HCT116 (cell line): Measurements from ENCODE around the gene SORT1. TPM values are rescaled to one million over a fixed set of nuclear protein-coding genes. Genes with fewer than 3 reads are reported as not detected.

Experiments used
- ATAC-seq: fragments of 200-7000 bp; cut with Tn5 transposase; 2 replicates; pipeline ENCODE4 v1.9.1; 2020; ENCODE audit warnings: mild to moderate bottlenecking, moderate library complexity
- BruUV-seq: library from RNA; stranded (reverse); fragments of 400-500 nt; replicated peaks from 2 replicates; lab custom pipeline; 2021; lab: Mats Ljungman, UMichigan
- CTCF ChIA-PET: fragments of 300-600 bp; sonication (Branson Sonifier 250); formaldehyde crosslinking; loops from one replicate; lab custom pipeline; 2021; ENCODE audit warnings: antibody characterized with exemption; lab: Charles Lee
- POLR2A ChIA-PET: fragments of 300-600, 350-600 bp; sonication (Branson Sonifier 250); formaldehyde crosslinking; loops from one replicate; lab custom pipeline; 2021; ENCODE audit warnings: antibody characterized with exemption; lab: Charles Lee
- RAD21 ChIA-PET, 2 experiments: fragments of 300-600 bp; sonication (Branson Sonifier 250); formaldehyde crosslinking; loops; one replicate each; lab custom pipeline; 2023; ENCODE audit warnings: low total read pairs in 2 of 2; ENCODE audit not compliant: uncharacterized antibody in 2 of 2, unreplicated experiment in 2 of 2, low non-redundant PET in 1 of 2; lab: Charles Lee
- DNase-seq: peaks from one replicate; pipeline ENCODE4 v3.0.0-alpha.2; 2010; ENCODE audit warnings: low read depth, low spot score
- H2AFZ ChIP-seq: fragments of 200-600 bp; shearing (Covaris generic), sonication (generic); 2 replicates; pipeline ENCODE4 v1.6.1; 2017; ENCODE audit warnings: low read depth, mixed run types, mixed read lengths, antibody characterized with exemption, low read length; ENCODE audit not compliant: poor library complexity, severe bottlenecking
- H3K27ac ChIP-seq: 2 replicates; pipeline ENCODE4 v1.5.1; 2012; ENCODE audit warnings: low read depth, low read length
- H3K27me3 ChIP-seq: fragments of 200-600 bp; sonication (generic); 2 replicates; pipeline ENCODE4 v1.6.1; 2016; ENCODE audit warnings: mixed run types, low read length, mixed read lengths; ENCODE audit not compliant: insufficient read depth
- H3K36me3 ChIP-seq, 2 experiments: fragments of 200-500 bp in 1 of 2; fragments of 200-600 bp in 1 of 2; sonication (Bioruptor generic) in 1 of 2; sonication (generic) in 1 of 2; 2 replicates each; pipeline versions ENCODE4 v1.5.1 to v1.6.1; 2014 to 2016; ENCODE audit warnings: low read length in 2 of 2, inconsistent platforms in 1 of 2, mixed read lengths in 1 of 2, mixed run types in 1 of 2; ENCODE audit not compliant: insufficient read depth in 2 of 2, control insufficient read depth in 1 of 2
- H3K4me1 ChIP-seq, 2 experiments: fragments of 200-600 bp in 1 of 2; sonication (generic) in 1 of 2; 2 replicates each; pipeline versions ENCODE4 v1.5.1 to v1.6.1; 2012 to 2017; ENCODE audit warnings: low read length in 2 of 2, inconsistent platforms in 1 of 2, mild to moderate bottlenecking in 1 of 2, mixed read lengths in 1 of 2, mixed run types in 1 of 2, moderate library complexity in 1 of 2; ENCODE audit not compliant: insufficient read depth in 2 of 2, control insufficient read depth in 1 of 2
- H3K4me2 ChIP-seq: fragments of 200-600 bp; sonication (generic); 2 replicates; pipeline ENCODE4 v1.6.1; 2017; ENCODE audit warnings: mixed run types, low read length, mixed read lengths
- H3K4me3 ChIP-seq, 2 experiments: fragments of 200-600 bp in 1 of 2; sonication (generic) in 1 of 2; replicated peaks in 1 of 2; 2 replicates each; pipeline ENCODE4 v1.5.1; 2011 to 2016; ENCODE audit warnings: low read length in 2 of 2, control low read depth in 1 of 2, low read depth in 1 of 2, mild to moderate bottlenecking in 1 of 2, mixed read lengths in 1 of 2, mixed run types in 1 of 2
- H3K79me2 ChIP-seq: fragments of 200-600 bp; sonication (generic); 2 replicates; pipeline ENCODE4 v1.6.1; 2017; ENCODE audit warnings: mild to moderate bottlenecking, mixed run types, low read length, moderate library complexity, mixed read lengths; ENCODE audit not compliant: insufficient read depth
- H3K9ac ChIP-seq: fragments of 200-600 bp; sonication (generic); 2 replicates; pipeline ENCODE4 v1.6.1; 2016; ENCODE audit warnings: low read length, mixed read lengths
- H3K9me2 ChIP-seq: fragments of 200-600 bp; sonication (generic), shearing (Covaris generic); 2 replicates; pipeline ENCODE4 v1.6.1; 2017; ENCODE audit warnings: mixed run types, mild to moderate bottlenecking, moderate library complexity; ENCODE audit not compliant: insufficient read depth
- H3K9me3 ChIP-seq, 2 experiments: fragments of 200-500 bp in 1 of 2; fragments of 200-600 bp in 1 of 2; sonication (Bioruptor generic) in 1 of 2; sonication (generic) in 1 of 2; 2 replicates each; pipeline ENCODE4 v1.6.1; 2014 to 2017; ENCODE audit warnings: low read length in 2 of 2, mixed read lengths in 2 of 2, inconsistent platforms in 1 of 2, low read depth in 1 of 2, mild to moderate bottlenecking in 1 of 2, mixed run types in 1 of 2, moderate library complexity in 1 of 2; ENCODE audit not compliant: control insufficient read depth in 1 of 2, insufficient read depth in 1 of 2
- H4K20me1 ChIP-seq: fragments of 200-600 bp; sonication (generic), shearing (Covaris generic); 2 replicates; pipeline ENCODE4 v1.6.1; 2017; ENCODE audit warnings: mixed run types, mild to moderate bottlenecking, moderate library complexity; ENCODE audit not compliant: insufficient read depth
- CBX3 ChIP-seq: IDR thresholded peaks from 2 replicates; pipeline ENCODE4 v1.6.1; 2012; ENCODE audit warnings: low read depth
- CEBPB ChIP-seq: IDR thresholded peaks from 2 replicates; pipeline ENCODE4 v1.6.1; 2012; ENCODE audit warnings: low read depth
- CTCF ChIP-seq, 3 experiments: fragments of 200-600 bp in 1 of 3; sonication (generic) in 1 of 3; IDR thresholded peaks in 2 of 3; conservative IDR thresholded peaks in 1 of 3; 2 replicates each; pipeline ENCODE4 v1.5.1; 2012 to 2017; ENCODE audit warnings: low read depth in 2 of 3, low read length in 2 of 3, antibody characterized with exemption in 1 of 3, borderline replicate concordance in 1 of 3, control low read depth in 1 of 3, mild to moderate bottlenecking in 1 of 3, mixed read lengths in 1 of 3, mixed run types in 1 of 3, moderate library complexity in 1 of 3; ENCODE audit not compliant: insufficient read depth in 1 of 3
- EGR1 ChIP-seq: IDR thresholded peaks from 2 replicates; pipeline ENCODE4 v1.6.1; 2012; ENCODE audit warnings: low read depth
- ELF1 ChIP-seq: IDR thresholded peaks from 2 replicates; pipeline ENCODE4 v1.6.1; 2012; ENCODE audit warnings: low read depth, borderline replicate concordance
- EZH2 ChIP-seq: fragments of 200-600 bp; sonication (generic); IDR thresholded peaks from 2 replicates; pipeline ENCODE4 v1.6.1; 2017; ENCODE audit warnings: antibody characterized with exemption, mixed run types
- EZH2phosphoT487 ChIP-seq: fragments of 200-600 bp; IDR thresholded peaks from 2 replicates; pipeline ENCODE4 v1.6.1; 2018; ENCODE audit warnings: antibody characterized with exemption, borderline replicate concordance
- FOSL1 ChIP-seq: IDR thresholded peaks from 2 replicates; pipeline ENCODE4 v1.6.1; 2012; ENCODE audit warnings: low read depth
- JUND ChIP-seq: IDR thresholded peaks from 2 replicates; pipeline ENCODE4 v1.6.1; 2012
- MAX ChIP-seq: IDR thresholded peaks from 2 replicates; pipeline ENCODE4 v1.6.1; 2012
- POLR2A ChIP-seq: IDR thresholded peaks from 2 replicates; pipeline ENCODE4 v1.7.0; 2011; ENCODE audit warnings: borderline replicate concordance; ENCODE audit not compliant: insufficient read depth, insufficient read length; ENCODE audit errors: extremely low read depth
- RAD21 ChIP-seq: IDR thresholded peaks from 2 replicates; pipeline ENCODE4 v1.6.1; 2012; ENCODE audit warnings: low read depth, mild to moderate bottlenecking
- SP1 ChIP-seq: IDR thresholded peaks from 2 replicates; pipeline ENCODE4 v1.6.1; 2012; ENCODE audit warnings: low read depth
- SRF ChIP-seq: IDR thresholded peaks from 2 replicates; pipeline ENCODE4 v1.6.1; 2012; ENCODE audit warnings: low read depth
- TCF7L2 ChIP-seq: IDR thresholded peaks from 2 replicates; pipeline ENCODE4 v1.7.0; 2011; ENCODE audit warnings: borderline replicate concordance, inconsistent platforms; ENCODE audit not compliant: insufficient read depth, insufficient read length; ENCODE audit errors: extremely low read depth
- YY1 ChIP-seq: IDR thresholded peaks from 2 replicates; pipeline ENCODE4 v1.6.1; 2011; ENCODE audit warnings: low read length, low read depth, moderate library complexity, mild to moderate bottlenecking; ENCODE audit not compliant: insufficient replicate concordance; ENCODE audit errors: extremely low read depth
- ZFX ChIP-seq: fragments of 450-650 bp; IDR thresholded peaks from 2 replicates; pipeline ENCODE4 v1.6.1; 2017
- ZNF274 ChIP-seq: fragments of 200-500 bp; sonication (Bioruptor generic); IDR thresholded peaks from 2 replicates; pipeline ENCODE4 v1.6.1; 2014; ENCODE audit warnings: mild to moderate bottlenecking, low read depth, low read length, inconsistent platforms
- intact Hi-C: fragments of 100-400 bp; cut with micrococcal nuclease; formaldehyde crosslinking; loops from 2 replicates; pipeline ENCODE4 v1.10.0; 2022
- total RNA-seq: library from RNA; stranded (reverse); gene quantifications from one replicate; pipeline ENCODE4 v1.2.1, GENCODE V29; 2021; ENCODE audit not compliant: unreplicated experiment
- TF ChIP-seq, protein P1 (sequence below): IDR thresholded peaks from 2 replicates; pipeline ENCODE4 v1.6.1; 2012
- TF ChIP-seq, protein P2 (sequence below): IDR thresholded peaks from 2 replicates; pipeline ENCODE4 v1.6.1; 2012; ENCODE audit warnings: low read depth

SORT1 gene
- total RNA-seq, 1 experiment from 2014 or later = 20.2 TPM

GRCh38 chr1:109385417-109385816, 12.3 kb downstream of the SORT1 start (continued):
- TF ChIP-seq CTCF (IDR thresholded peaks at IDR 0.05 in 2 of 3, conservative IDR thresholded peaks at IDR 0.05 in 1 of 3; ENCODE audit: borderline replicate concordance in 1 of 3, insufficient read depth in 1 of 3, low read depth in 2 of 3, low read length in 2 of 3) (no peak), JUND (no peak), CBX3 (no peak), RAD21 (no peak), EZH2 (no peak), EZH2phosphoT487 (no peak), CEBPB (no peak)
- TF ChIP-seq, protein P1, sequence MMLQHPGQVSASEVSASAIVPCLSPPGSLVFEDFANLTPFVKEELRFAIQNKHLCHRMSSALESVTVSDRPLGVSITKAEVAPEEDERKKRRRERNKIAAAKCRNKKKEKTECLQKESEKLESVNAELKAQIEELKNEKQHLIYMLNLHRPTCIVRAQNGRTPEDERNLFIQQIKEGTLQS = no peak

GRCh38 chr1:109383854-109384253, 13.9 kb downstream of the SORT1 start:
- no peaks in the 10 kb centered on the region for H3K79me2 ChIP-seq
- H3K9me2 ChIP-seq = no peaks in the 10 kb centered on the region
- no peak overlapping the region for H3K9ac ChIP-seq
- POLR2A ChIA-PET = no interaction called here
- ATAC-seq = no peak
- H3K4me1 ChIP-seq = no peaks in the 10 kb centered on the region
- no peaks in the 10 kb centered on the region for H3K27me3 ChIP-seq
- no peak for DNase-seq
- no peak overlapping the region for H3K4me3 ChIP-seq
- RAD21 ChIA-PET = no interaction called here
- H3K36me3 ChIP-seq = no peaks in the 10 kb centered on the region
- H2AFZ ChIP-seq = no peak overlapping the region
- CTCF ChIA-PET = no interaction called here
- no peaks in the 10 kb centered on the region for H3K9me3 ChIP-seq
- intact Hi-C loops = no loop called here
- no peaks in the 10 kb centered on the region for H4K20me1 ChIP-seq
- no peak overlapping the region for H3K4me2 ChIP-seq
- H3K27ac ChIP-seq = no peak overlapping the region
- BruUV-seq = no TSS peak
- TF ChIP-seq CBX3 = no peak
- no peak for TF ChIP-seq SP1
- no peak for TF ChIP-seq EZH2phosphoT487
- no peak for TF ChIP-seq MAX
- no peak for TF ChIP-seq EZH2
- no peak for TF ChIP-seq TCF7L2
- TF ChIP-seq, protein P2, sequence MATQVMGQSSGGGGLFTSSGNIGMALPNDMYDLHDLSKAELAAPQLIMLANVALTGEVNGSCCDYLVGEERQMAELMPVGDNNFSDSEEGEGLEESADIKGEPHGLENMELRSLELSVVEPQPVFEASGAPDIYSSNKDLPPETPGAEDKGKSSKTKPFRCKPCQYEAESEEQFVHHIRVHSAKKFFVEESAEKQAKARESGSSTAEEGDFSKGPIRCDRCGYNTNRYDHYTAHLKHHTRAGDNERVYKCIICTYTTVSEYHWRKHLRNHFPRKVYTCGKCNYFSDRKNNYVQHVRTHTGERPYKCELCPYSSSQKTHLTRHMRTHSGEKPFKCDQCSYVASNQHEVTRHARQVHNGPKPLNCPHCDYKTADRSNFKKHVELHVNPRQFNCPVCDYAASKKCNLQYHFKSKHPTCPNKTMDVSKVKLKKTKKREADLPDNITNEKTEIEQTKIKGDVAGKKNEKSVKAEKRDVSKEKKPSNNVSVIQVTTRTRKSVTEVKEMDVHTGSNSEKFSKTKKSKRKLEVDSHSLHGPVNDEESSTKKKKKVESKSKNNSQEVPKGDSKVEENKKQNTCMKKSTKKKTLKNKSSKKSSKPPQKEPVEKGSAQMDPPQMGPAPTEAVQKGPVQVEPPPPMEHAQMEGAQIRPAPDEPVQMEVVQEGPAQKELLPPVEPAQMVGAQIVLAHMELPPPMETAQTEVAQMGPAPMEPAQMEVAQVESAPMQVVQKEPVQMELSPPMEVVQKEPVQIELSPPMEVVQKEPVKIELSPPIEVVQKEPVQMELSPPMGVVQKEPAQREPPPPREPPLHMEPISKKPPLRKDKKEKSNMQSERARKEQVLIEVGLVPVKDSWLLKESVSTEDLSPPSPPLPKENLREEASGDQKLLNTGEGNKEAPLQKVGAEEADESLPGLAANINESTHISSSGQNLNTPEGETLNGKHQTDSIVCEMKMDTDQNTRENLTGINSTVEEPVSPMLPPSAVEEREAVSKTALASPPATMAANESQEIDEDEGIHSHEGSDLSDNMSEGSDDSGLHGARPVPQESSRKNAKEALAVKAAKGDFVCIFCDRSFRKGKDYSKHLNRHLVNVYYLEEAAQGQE = no peak
- no peak for TF ChIP-seq CEBPB
- TF ChIP-seq EGR1 = no peak
- no peak for TF ChIP-seq YY1
- no peak for TF ChIP-seq FOSL1
- TF ChIP-seq ELF1 = no peak
- no peak for TF ChIP-seq SRF
- no peak for TF ChIP-seq ZFX
- TF ChIP-seq POLR2A = no peak
- TF ChIP-seq, protein P1 = no peak
- no peak for TF ChIP-seq RAD21
- no peak for TF ChIP-seq ZNF274
